Left cardiac atrium (tissue), 4 donors: ENCODE results near the gene COL21A1. TPM values are rescaled to one million over a fixed set of nuclear protein-coding genes. Genes with fewer than 3 reads are reported as not detected.

Experiments
- ATAC-seq, 2 donors: fragments of 200-7000 bp; cut with Tn5 transposase; one replicate each; pipeline ENCODE4 v1.9.1; 2020; ENCODE audit warnings: mild to moderate bottlenecking in 2 of 2, moderate library complexity in 2 of 2
- DNase-seq: peaks from one replicate; pipeline ENCODE4 v3.0.0-alpha.2; 2020
- intact Hi-C, 2 donors: fragments of 100-400 bp; cut with DNase I; formaldehyde crosslinking; loops; one replicate each; pipeline versions ENCODE4 v1.14.1 to v1.15.1; 2022 to 2023
- total RNA-seq, 2 donors: library from RNA; stranded (reverse); fragmentation: NEBNext Ultra II Directional; extraction: Animal tissue kit (Norgen Biotek cat#: 25700); gene quantifications; one replicate each; pipeline ENCODE4 v1.2.1, GENCODE V29; 2021
- donor health status: DM: no; HTN: yes; CAD: no.
- donor health status: DM: no; HTN: yes; CAD: no; lungs with severe emphysema.
- donor health status: DM: yes; HTN: yes; CAD: no.
- donor health status: Dilated cardiomyopathy.

The COL21A1 gene
- total RNA-seq, 2 donors from 2014 or later: 9.2 to 12.5 TPM

- DNase-seq (no peak), ATAC-seq (no peak)
- intact Hi-C loops: no loop called here
Measured at GRCh38 chr6:56250266-56250665, 2.9 kb upstream of the COL21A1 start.

GRCh38 chr6:56247654-56248122, 308 bp upstream of the COL21A1 start:
- intact Hi-C loops: no loop called here
- ATAC-seq: no peak
- no peak for DNase-seq

- ATAC-seq (peak; percentile 35 to 52), DNase-seq (no peak)
- intact Hi-C loops: no loop called here
Measured at GRCh38 chr6:56246541-56246880, 869 bp downstream of the COL21A1 start.

- intact Hi-C loops: no loop called here
- DNase-seq (no peak), ATAC-seq (peak in 1 of 2 donors; percentile 28)
Measured at GRCh38 chr6:56245903-56246351, 1.5 kb downstream of the COL21A1 start.

GRCh38 chr6:56244528-56245253, 2.7 kb downstream of the COL21A1 start:
- DNase-seq: no peak
- ATAC-seq: no peak
- intact Hi-C loops: no loop called here

- no peak for DNase-seq
- no peak for ATAC-seq
- intact Hi-C loops: no loop called here
Measured at GRCh38 chr6:56244089-56244488, 3.3 kb downstream of the COL21A1 start.

- DNase-seq (no peak), ATAC-seq (no peak)
- intact Hi-C loops: no loop called here
Measured at GRCh38 chr6:56243518-56244070, 3.8 kb downstream of the COL21A1 start.

- ATAC-seq (no peak), DNase-seq (no peak)
- intact Hi-C loops: no loop called here
Measured at GRCh38 chr6:56242346-56242745, 5.0 kb downstream of the COL21A1 start.

GRCh38 chr6:56241124-56241802, 6.1 kb downstream of the COL21A1 start:
- intact Hi-C loops: no loop called here
- ATAC-seq (no peak), DNase-seq (no peak)

- intact Hi-C loops: no loop called here
- ATAC-seq (no peak), DNase-seq (no peak)
Measured at GRCh38 chr6:56238352-56238751, 9.0 kb downstream of the COL21A1 start.

GRCh38 chr6:56235245-56235644, 12.1 kb downstream of the COL21A1 start:
- ATAC-seq (peak in 1 of 2 donors; percentile 72), DNase-seq (no peak)
- intact Hi-C loops: no loop called here

- DNase-seq: no peak
- no peak for ATAC-seq
- intact Hi-C loops: no loop called here
Measured at GRCh38 chr6:56232436-56232835, 14.9 kb downstream of the COL21A1 start.

- no peak for ATAC-seq
- intact Hi-C loops: no loop called here
Measured at GRCh38 chr6:56231827-56232226, 15.6 kb downstream of the COL21A1 start.

GRCh38 chr6:56230976-56231566, 16.3 kb downstream of the COL21A1 start:
- DNase-seq: no peak
- no peak for ATAC-seq
- intact Hi-C loops: no loop called here

More at GRCh38 chr6:56231827-56232226, 15.6 kb downstream of the COL21A1 start:
- no peak for DNase-seq

GRCh38 chr6:56227071-56227879, 20.1 kb downstream of the COL21A1 start:
- no peak for DNase-seq
- intact Hi-C loops: no loop called here
- no peak for ATAC-seq

- no peak for DNase-seq
- intact Hi-C loops: no loop called here
Measured at GRCh38 chr6:56223995-56224394, 23.4 kb downstream of the COL21A1 start.

GRCh38 chr6:56222499-56222898, 24.9 kb downstream of the COL21A1 start:
- DNase-seq (no peak), ATAC-seq (no peak)
- intact Hi-C loops: no loop called here

More at GRCh38 chr6:56223995-56224394, 23.4 kb downstream of the COL21A1 start:
- ATAC-seq: no peak

- no peak for ATAC-seq
- DNase-seq: no peak
- intact Hi-C loops: no loop called here
Measured at GRCh38 chr6:56220078-56220477, 27.3 kb downstream of the COL21A1 start.

- ATAC-seq: no peak
- intact Hi-C loops: no loop called here
- no peak for DNase-seq
Measured at GRCh38 chr6:56214703-56215101, 32.7 kb downstream of the COL21A1 start.
